HepG2 (cell line): ENCODE results near the gene TOPBP1. TPM values are rescaled to one million over a fixed set of nuclear protein-coding genes. Genes with fewer than 3 reads are reported as not detected.

Experiments used
- ETV6 ChIP-seq: sonication (generic); formaldehyde crosslinking; conservative IDR thresholded peaks from 2 replicates; pipeline ENCODE4 v1.4.0; 2020; ENCODE audit warnings: missing genetic modification reagents
- HES4 ChIP-seq: sonication (generic); formaldehyde crosslinking; IDR thresholded peaks from 2 replicates; pipeline ENCODE4 v1.9.0; 2021; ENCODE audit warnings: mild to moderate bottlenecking, missing genetic modification reagents, borderline replicate concordance
- LCORL ChIP-seq, 2 experiments: fragments of 450-650 bp in 1 of 2; sonication (generic) in 1 of 2; formaldehyde crosslinking in 1 of 2; IDR thresholded peaks; 2 replicates each; pipeline versions ENCODE4 v1.5.0 to v1.6.1; 2017 to 2020; ENCODE audit warnings: antibody characterized with exemption in 1 of 2, missing genetic modification reagents in 1 of 2
- MYC ChIP-seq: sonication (generic); formaldehyde crosslinking; IDR thresholded peaks from 2 replicates; pipeline ENCODE4 v1.9.0; 2021; ENCODE audit warnings: missing genetic modification reagents, borderline replicate concordance
- NR2C2 ChIP-seq: sonication (generic); formaldehyde crosslinking; IDR thresholded peaks from 2 replicates; pipeline ENCODE4 v1.4.0; 2020; ENCODE audit warnings: missing genetic modification reagents, mild to moderate bottlenecking, moderate library complexity, borderline replicate concordance
- PAX8 ChIP-seq: sonication (generic); formaldehyde crosslinking; IDR thresholded peaks from 2 replicates; pipeline ENCODE4 v1.8.0; 2022; ENCODE audit warnings: mild to moderate bottlenecking, missing genetic modification reagents, borderline replicate concordance
- RARA ChIP-seq: IDR thresholded peaks from 2 replicates; pipeline ENCODE4 v1.6.1; 2016; ENCODE audit warnings: missing genetic modification reagents, missing compliant biosample characterization
- RBM39 ChIP-seq: fragments of 200-400 bp; formaldehyde crosslinking; IDR thresholded peaks from one replicate; pipeline ENCODE4 v1.6.1; 2018; ENCODE audit warnings: antibody characterized with exemption, mild to moderate bottlenecking, low read depth, low read length; ENCODE audit not compliant: poor library complexity, severe bottlenecking
- SAFB2 ChIP-seq: sonication (generic); formaldehyde crosslinking; IDR thresholded peaks from 2 replicates; pipeline ENCODE4 v1.5.1; 2020; ENCODE audit warnings: missing genetic modification reagents, low read depth, mild to moderate bottlenecking, borderline replicate concordance
- SP5 ChIP-seq: IDR thresholded peaks from 2 replicates; pipeline ENCODE4 v1.6.1; 2016; ENCODE audit warnings: low read depth, borderline replicate concordance
- SRSF4 ChIP-seq: fragments of 200-400 bp; formaldehyde crosslinking; IDR thresholded peaks from one replicate; pipeline ENCODE4 v1.6.1; 2018; ENCODE audit warnings: mild to moderate bottlenecking, low read depth, low read length, moderate library complexity; ENCODE audit not compliant: poor library complexity, severe bottlenecking
- ZHX2 ChIP-seq, 2 experiments: sonication (generic) in 1 of 2; formaldehyde crosslinking in 1 of 2; IDR thresholded peaks; 2 replicates each; pipeline versions ENCODE4 v1.6.1 to v1.9.0; 2014 to 2022; ENCODE audit warnings: antibody characterized with exemption in 1 of 2, borderline replicate concordance in 1 of 2, inconsistent platforms in 1 of 2, low read depth in 1 of 2, missing genetic modification reagents in 1 of 2
- ZNF33A ChIP-seq: sonication (generic); formaldehyde crosslinking; IDR thresholded peaks from 2 replicates; pipeline ENCODE4 v1.5.1; 2020; ENCODE audit warnings: missing genetic modification reagents, mild to moderate bottlenecking, moderate library complexity, borderline replicate concordance
- ZNF564 ChIP-seq: sonication (generic); formaldehyde crosslinking; IDR thresholded peaks from 2 replicates; pipeline ENCODE4 v1.8.1; 2023; ENCODE audit warnings: mild to moderate bottlenecking, missing genetic modification reagents
- ZSCAN25 ChIP-seq: sonication (generic); formaldehyde crosslinking; IDR thresholded peaks from 2 replicates; pipeline ENCODE4 v1.8.0; 2022; ENCODE audit warnings: mild to moderate bottlenecking, missing genetic modification reagents
- polyA plus RNA-seq, 8 experiments: library from polyadenylated mRNA; depleted of rRNA in 3 of 8; stranded (reverse) in 7 of 8; unstranded in 1 of 8; fragments of >200 nt; fragmentation: Illumina TruSeq in 4 of 8; extraction: Trizol in 4 of 8; gene quantifications; 2 replicates each; pipeline versions ENCODE4 v1.2.1 to v1.2.3, GENCODE V29; 2011 to 2016; ENCODE audit warnings: low read depth in 4 of 8, missing spikeins in 1 of 8, mixed read lengths in 1 of 8; ENCODE audit not compliant: insufficient read depth in 1 of 8
- total RNA-seq, 5 experiments: library from RNA; depleted of rRNA; stranded (reverse); fragments of >200 nt; fragmentation: Illumina TruSeq; extraction: Trizol; gene quantifications; 2 replicates each; pipeline ENCODE4 v1.2.3, GENCODE V29; 2016; ENCODE audit warnings: low read depth in 1 of 5
- TF ChIP-seq, protein P1 (sequence below): sonication (generic); formaldehyde crosslinking; IDR thresholded peaks from 2 replicates; pipeline ENCODE4 v1.4.0; 2020; ENCODE audit warnings: missing genetic modification reagents

Gene TOPBP1
- total and polyA plus RNA-seq, 2 of the 13 experiments (the other 11 are each of a cell fraction or from before 2014, with no cell fraction given) = 24.3 to 42.9 TPM

- TF ChIP-seq RARA (CRISPR knock-in tag) = 0 out of 2 replicates have a peak, but pooled peaks have one; percentile 23
- TF ChIP-seq ZNF33A (CRISPR knock-in tag) = no peak
- no peak for TF ChIP-seq RBM39
- no peak for TF ChIP-seq ETV6 (CRISPR knock-in tag)
- peak; percentile 57; the same call in 1 of the 2 replicates for TF ChIP-seq MYC (CRISPR knock-in tag)
- TF ChIP-seq ZSCAN25 (CRISPR knock-in tag) = 0 out of 2 replicates have a peak, but pooled peaks have one; percentile 15
- no peak for TF ChIP-seq SRSF4
- TF ChIP-seq, protein P1, sequence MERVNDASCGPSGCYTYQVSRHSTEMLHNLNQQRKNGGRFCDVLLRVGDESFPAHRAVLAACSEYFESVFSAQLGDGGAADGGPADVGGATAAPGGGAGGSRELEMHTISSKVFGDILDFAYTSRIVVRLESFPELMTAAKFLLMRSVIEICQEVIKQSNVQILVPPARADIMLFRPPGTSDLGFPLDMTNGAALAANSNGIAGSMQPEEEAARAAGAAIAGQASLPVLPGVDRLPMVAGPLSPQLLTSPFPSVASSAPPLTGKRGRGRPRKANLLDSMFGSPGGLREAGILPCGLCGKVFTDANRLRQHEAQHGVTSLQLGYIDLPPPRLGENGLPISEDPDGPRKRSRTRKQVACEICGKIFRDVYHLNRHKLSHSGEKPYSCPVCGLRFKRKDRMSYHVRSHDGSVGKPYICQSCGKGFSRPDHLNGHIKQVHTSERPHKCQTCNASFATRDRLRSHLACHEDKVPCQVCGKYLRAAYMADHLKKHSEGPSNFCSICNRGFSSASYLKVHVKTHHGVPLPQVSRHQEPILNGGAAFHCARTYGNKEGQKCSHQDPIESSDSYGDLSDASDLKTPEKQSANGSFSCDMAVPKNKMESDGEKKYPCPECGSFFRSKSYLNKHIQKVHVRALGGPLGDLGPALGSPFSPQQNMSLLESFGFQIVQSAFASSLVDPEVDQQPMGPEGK (CRISPR knock-in tag) = 0 out of 2 replicates have a peak, but pooled peaks have one; percentile 27
- no peak for TF ChIP-seq ZNF564
- no peak for TF ChIP-seq HES4 (CRISPR knock-in tag)
- TF ChIP-seq SP5 = no peak
- TF ChIP-seq SAFB2 (CRISPR knock-in tag) = no peak
- no peak for TF ChIP-seq ZHX2 (IDR thresholded peaks at IDR 0.05; ENCODE audit: low read depth)
- TF ChIP-seq ZHX2 (CRISPR knock-in tag; IDR thresholded peaks at IDR 0.05; ENCODE audit: borderline replicate concordance) = no peak
- TF ChIP-seq LCORL (IDR thresholded peaks at IDR 0.05) = no peak
- peak; percentile 32; the same call in 1 of the 2 replicates for TF ChIP-seq LCORL (CRISPR knock-in tag; IDR thresholded peaks at IDR 0.05)
- TF ChIP-seq PAX8 (CRISPR knock-in tag) = no peak
- TF ChIP-seq NR2C2 (CRISPR knock-in tag) = no peak
These were observed 14.8 kb upstream of the TOPBP1 start (continued) for GRCh38 chr3:133676336-133677118.
